ENCODE data around the gene DDX23. TPM values are rescaled to one million over a fixed set of nuclear protein-coding genes. Genes with fewer than 3 reads are reported as not detected.

Gene DDX23
- total RNA-seq, 2 experiments from 2014 or later: 69.4 to 76.5 TPM

DNA sequence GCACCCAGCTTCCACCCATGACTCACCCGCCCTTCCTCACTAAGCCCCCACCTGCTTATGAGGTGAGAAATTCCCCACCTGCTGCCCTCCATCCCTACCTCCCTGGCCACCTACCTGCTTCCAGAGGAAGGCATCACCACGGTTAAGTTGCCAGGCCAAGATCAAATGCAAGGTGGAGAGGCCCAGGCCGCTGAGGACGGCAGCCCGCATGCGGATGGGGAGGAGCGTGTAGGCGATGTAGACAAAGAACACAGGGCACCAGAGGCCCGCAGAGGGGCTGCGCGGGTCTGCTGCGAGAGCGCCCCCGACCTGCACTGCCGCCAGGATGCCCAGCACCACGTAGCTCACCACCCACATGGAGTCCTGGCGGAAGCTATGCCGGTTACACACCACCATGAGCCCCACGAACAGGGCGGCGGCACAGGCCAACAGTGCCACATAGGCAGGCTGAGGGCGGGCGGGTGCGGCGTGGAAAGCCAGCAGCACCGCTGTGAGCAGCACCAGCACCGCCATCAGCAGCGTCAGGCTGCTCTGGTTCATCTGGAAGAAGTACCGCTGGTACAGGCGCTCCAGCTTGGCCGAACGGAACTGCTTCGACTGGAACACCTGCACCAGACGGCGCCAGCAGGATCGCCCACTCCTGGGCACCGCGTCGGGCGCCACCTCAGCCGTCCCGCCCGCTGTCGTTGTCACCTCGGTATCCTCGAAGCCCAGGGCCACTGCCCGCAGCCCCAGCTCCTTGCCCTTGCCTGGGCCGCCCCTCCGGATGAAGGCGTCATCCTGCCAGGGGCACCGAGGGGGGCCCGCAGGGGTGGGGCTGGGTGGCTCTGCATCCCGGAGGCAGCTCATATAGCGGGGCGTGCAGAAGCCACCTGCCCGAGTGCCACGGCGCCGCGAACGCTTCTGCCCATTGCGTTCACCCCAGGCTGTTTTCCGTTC, 69.2 kb downstream of the DDX23 start:
- Mint-ChIP-seq H3K27me3 (peaks cover 32% of the 10 kb centered on the region), H3K9me3 (no peaks in the 10 kb centered on the region), H3K4me1 (ENCODE audit: low read depth) (no peaks in the 10 kb centered on the region), H3K4me3 (no peak overlapping the region), H3K27ac (no peak overlapping the region), H3K36me3 (ENCODE audit: low read depth) (no peaks in the 10 kb centered on the region)
- no peak overlapping the region for H3K27ac ChIP-seq (ENCODE audit: low read depth in 1 of 2, low read length in 2 of 2)
- TF ChIP-seq, protein P1, sequence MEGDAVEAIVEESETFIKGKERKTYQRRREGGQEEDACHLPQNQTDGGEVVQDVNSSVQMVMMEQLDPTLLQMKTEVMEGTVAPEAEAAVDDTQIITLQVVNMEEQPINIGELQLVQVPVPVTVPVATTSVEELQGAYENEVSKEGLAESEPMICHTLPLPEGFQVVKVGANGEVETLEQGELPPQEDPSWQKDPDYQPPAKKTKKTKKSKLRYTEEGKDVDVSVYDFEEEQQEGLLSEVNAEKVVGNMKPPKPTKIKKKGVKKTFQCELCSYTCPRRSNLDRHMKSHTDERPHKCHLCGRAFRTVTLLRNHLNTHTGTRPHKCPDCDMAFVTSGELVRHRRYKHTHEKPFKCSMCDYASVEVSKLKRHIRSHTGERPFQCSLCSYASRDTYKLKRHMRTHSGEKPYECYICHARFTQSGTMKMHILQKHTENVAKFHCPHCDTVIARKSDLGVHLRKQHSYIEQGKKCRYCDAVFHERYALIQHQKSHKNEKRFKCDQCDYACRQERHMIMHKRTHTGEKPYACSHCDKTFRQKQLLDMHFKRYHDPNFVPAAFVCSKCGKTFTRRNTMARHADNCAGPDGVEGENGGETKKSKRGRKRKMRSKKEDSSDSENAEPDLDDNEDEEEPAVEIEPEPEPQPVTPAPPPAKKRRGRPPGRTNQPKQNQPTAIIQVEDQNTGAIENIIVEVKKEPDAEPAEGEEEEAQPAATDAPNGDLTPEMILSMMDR (IDR thresholded peaks at IDR 0.05): no peak
- no peak for DNase-seq
- no peak overlapping the region for H3K4me3 ChIP-seq (ENCODE audit: low read length)
- ChIA-PET CTCF (no interaction called here), POLR2A (no interaction called here)
- peaks cover 0 to 3% of the 10 kb centered on the region in 2 experiments for H3K9me3 ChIP-seq (ENCODE audit: control insufficient read depth in 1 of 2, insufficient read depth in 1 of 2, low read length in 2 of 2)
- H3K36me3 ChIP-seq (ENCODE audit: insufficient read depth, low read length): no peaks in the 10 kb centered on the region
- peaks cover 12 to 13% of the 10 kb centered on the region in 2 experiments for H3K27me3 ChIP-seq (ENCODE audit: control insufficient read depth in 1 of 2, insufficient read depth in 2 of 2, low read length in 2 of 2)
- H3K4me1 ChIP-seq (ENCODE audit: insufficient read depth, low read length): no peaks in the 10 kb centered on the region
- ATAC-seq (ENCODE audit: poor library complexity): no peak
- intact Hi-C loops (cut with DNase I, micrococcal nuclease): no loop called here

DNA sequence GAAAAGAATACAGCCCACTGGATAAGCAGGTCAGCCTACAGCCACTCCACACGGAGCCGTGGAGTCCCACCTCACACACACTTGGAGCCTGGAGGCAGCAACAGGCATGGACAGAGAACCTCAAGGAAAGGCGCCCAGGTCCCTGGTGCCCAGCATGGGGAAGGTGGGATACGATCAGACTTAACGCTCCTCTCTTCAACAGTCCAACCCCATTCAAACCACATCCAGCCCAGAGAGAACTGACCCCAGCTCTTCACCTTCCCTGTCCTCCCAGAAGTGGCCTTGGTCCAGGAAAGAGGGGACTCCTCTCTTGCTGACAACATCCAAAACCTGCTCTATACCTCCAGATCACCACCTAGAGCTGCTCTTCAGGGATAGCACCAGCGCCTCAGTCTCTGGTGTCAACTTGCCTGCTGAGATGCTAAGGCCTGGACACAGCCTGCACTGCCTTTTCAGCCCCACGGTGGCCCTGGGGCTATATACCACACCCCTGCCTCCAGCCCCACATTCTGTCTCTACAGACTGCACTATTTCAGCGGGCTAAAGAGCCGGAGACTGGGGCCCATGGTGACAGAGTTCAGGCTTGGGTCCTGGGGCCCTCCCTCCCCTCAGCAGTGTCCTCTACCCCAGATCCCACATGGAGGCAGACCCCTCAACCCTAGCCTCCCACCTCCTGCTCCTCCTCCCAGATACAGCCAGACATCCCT, 70.1 kb downstream of the DDX23 start:
- H3K4me3 ChIP-seq (ENCODE audit: low read length): no peak overlapping the region
- intact Hi-C loops (cut with DNase I, micrococcal nuclease): no loop called here
- POLR2A ChIA-PET: no interaction called here
- no peak overlapping the region for H3K4me3 Mint-ChIP-seq
- no peak overlapping the region for H3K27ac ChIP-seq (ENCODE audit: low read depth in 1 of 2, low read length in 2 of 2)
- no peaks in the 10 kb centered on the region for H3K9me3 Mint-ChIP-seq
- no peaks in the 10 kb centered on the region for H3K36me3 ChIP-seq (ENCODE audit: insufficient read depth, low read length)
- DNase-seq (no peak), ATAC-seq (ENCODE audit: poor library complexity) (no peak)
- no peaks in the 10 kb centered on the region for H3K4me1 Mint-ChIP-seq (ENCODE audit: low read depth)
- H3K9me3 ChIP-seq (ENCODE audit: control insufficient read depth in 1 of 2, insufficient read depth in 1 of 2, low read length in 2 of 2): peaks cover 0 to 6% of the 10 kb centered on the region in 2 experiments
- no peak overlapping the region for H3K27ac Mint-ChIP-seq
- peaks cover 23% of the 10 kb centered on the region for H3K27me3 Mint-ChIP-seq
- H3K27me3 ChIP-seq (ENCODE audit: control insufficient read depth in 1 of 2, insufficient read depth in 2 of 2, low read length in 2 of 2): peaks cover 4 to 10% of the 10 kb centered on the region in 2 experiments
- H3K4me1 ChIP-seq (ENCODE audit: insufficient read depth, low read length): no peaks in the 10 kb centered on the region
- no peaks in the 10 kb centered on the region for H3K36me3 Mint-ChIP-seq (ENCODE audit: low read depth)
- TF ChIP-seq, protein P1 (IDR thresholded peaks at IDR 0.05): no peak
- CTCF ChIA-PET: no interaction called here

DNA sequence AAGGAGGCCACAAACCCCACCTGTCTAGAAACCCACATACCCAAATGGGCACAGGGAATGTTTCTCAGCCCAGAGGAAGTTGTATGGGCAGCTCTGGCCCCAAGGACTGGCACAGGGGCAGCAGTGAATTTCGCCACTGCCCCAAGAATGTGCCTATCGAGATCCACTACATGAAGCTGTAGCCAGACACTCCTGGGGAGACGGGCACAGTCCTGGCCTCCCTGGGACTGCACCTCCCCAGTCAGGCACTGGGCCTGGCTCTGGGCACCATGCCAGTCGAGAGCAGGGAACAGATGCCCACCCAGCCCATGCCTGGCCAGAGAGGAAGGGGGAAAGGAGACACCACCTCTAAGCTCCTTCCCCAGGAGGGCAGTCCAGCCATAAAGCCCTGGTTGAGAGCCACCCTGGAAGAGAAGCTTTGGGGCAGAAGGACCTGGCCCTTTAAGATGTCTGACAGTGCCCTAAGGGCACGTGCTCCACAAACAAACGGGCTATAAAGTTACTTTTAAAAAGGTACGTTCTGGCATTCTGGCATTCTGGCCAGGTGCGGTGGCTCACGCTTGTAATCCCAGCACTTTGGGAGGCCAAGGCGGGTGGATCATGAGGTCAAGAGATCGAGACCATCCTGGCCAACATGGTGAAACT, 71.5 kb downstream of the DDX23 start:
- H3K9me3 ChIP-seq (ENCODE audit: control insufficient read depth in 1 of 2, insufficient read depth in 1 of 2, low read length in 2 of 2): peaks cover 0 to 8% of the 10 kb centered on the region in 2 experiments
- H3K36me3 ChIP-seq (ENCODE audit: insufficient read depth, low read length): no peaks in the 10 kb centered on the region
- no peak overlapping the region for H3K27ac Mint-ChIP-seq
- H3K27ac ChIP-seq (ENCODE audit: low read depth in 1 of 2, low read length in 2 of 2): no peak overlapping the region
- H3K4me1 Mint-ChIP-seq (ENCODE audit: low read depth): no peaks in the 10 kb centered on the region
- H3K4me3 Mint-ChIP-seq: no peak overlapping the region
- DNase-seq (no peak), ATAC-seq (ENCODE audit: poor library complexity) (no peak)
- H3K9me3 Mint-ChIP-seq: no peaks in the 10 kb centered on the region
- H3K4me3 ChIP-seq (ENCODE audit: low read length): no peak overlapping the region
- ChIA-PET POLR2A (no interaction called here), CTCF (no interaction called here)
- peaks cover 9% of the 10 kb centered on the region for H3K27me3 Mint-ChIP-seq
- no peaks in the 10 kb centered on the region for H3K4me1 ChIP-seq (ENCODE audit: insufficient read depth, low read length)
- TF ChIP-seq, protein P1 (IDR thresholded peaks at IDR 0.05): no peak
- H3K27me3 ChIP-seq (ENCODE audit: control insufficient read depth in 1 of 2, insufficient read depth in 2 of 2, low read length in 2 of 2): peaks cover 0 to 4% of the 10 kb centered on the region in 2 experiments
- no peaks in the 10 kb centered on the region for H3K36me3 Mint-ChIP-seq (ENCODE audit: low read depth)
- intact Hi-C loops (cut with DNase I, micrococcal nuclease): no loop called here
